Retinal pigment epithelial cell (primary cell): ENCODE measurements around the gene NAA38.

ENCODE experiments used
- DNase-seq: peaks from one replicate; pipeline ENCODE4 v3.0.0-alpha.2; 2010; ENCODE audit warnings: low read depth
- H3K4me3 ChIP-seq: 2 replicates; pipeline ENCODE4 v1.5.1; 2011; ENCODE audit warnings: mild to moderate bottlenecking, low read length, control low read depth, moderate library complexity
- CTCF ChIP-seq: conservative IDR thresholded peaks from 2 replicates; pipeline ENCODE4 v1.5.1; 2011; ENCODE audit warnings: low read depth, low read length, control low read depth, inconsistent platforms

NAA38 gene

GRCh38 chr17:7841915-7842379 lies 15.4 kb downstream of the NAA38 start:
- TF ChIP-seq CTCF = no peak
- DNase-seq = no peak
- H3K4me3 ChIP-seq = peak overlapping the region; percentile 82

- H3K4me3 ChIP-seq = peak overlapping the region; percentile 82
- no peak for TF ChIP-seq CTCF
- DNase-seq = peak; percentile 66
Observed at GRCh38 chr17:7841396-7841914, 15.9 kb downstream of the NAA38 start.

- no peak for TF ChIP-seq CTCF
- DNase-seq = no peak
- H3K4me3 ChIP-seq = no peak overlapping the region
Observed at GRCh38 chr17:7840875-7841274, 16.5 kb downstream of the NAA38 start.

- no peak for DNase-seq
- no peak overlapping the region for H3K4me3 ChIP-seq
- no peak for TF ChIP-seq CTCF
Observed at GRCh38 chr17:7840441-7840840, 16.9 kb downstream of the NAA38 start.

GRCh38 chr17:7839876-7840261 lies 17.5 kb downstream of the NAA38 start:
- H3K4me3 ChIP-seq = no peak overlapping the region
- DNase-seq = no peak
- no peak for TF ChIP-seq CTCF

- no peak for TF ChIP-seq CTCF
- no peak overlapping the region for H3K4me3 ChIP-seq
- DNase-seq = no peak
Observed at GRCh38 chr17:7839190-7839875, 18.0 kb downstream of the NAA38 start.
